GM18951 (cell line): ENCODE measurements around the gene CD3G.
"Not testable (repeated sequence)": the region's sequence is repeated elsewhere in the genome, so short reads cannot be mapped to it uniquely, and the experiment has no call there.

ENCODE experiments used
- POLR2A ChIP-seq: IDR thresholded peaks from 4 replicates; pipeline ENCODE4 v1.6.1; 2011; ENCODE audit warnings: mild to moderate bottlenecking; ENCODE audit not compliant: insufficient read length, insufficient read depth; ENCODE audit errors: extremely low read depth
- in situ Hi-C: fragments of 300-500 bp; cut with MboI; formaldehyde crosslinking; loops from one replicate; pipeline ENCODE4 v1.12.0; 2022; ENCODE audit warnings: low sequenced_read_pairs, mixed read lengths, inconsistent platforms; ENCODE audit not compliant: unreplicated experiment

The CD3G gene

GRCh38 chr11:118374729-118375128, 30.6 kb downstream of the CD3G start:
- TF ChIP-seq POLR2A: no peak
- in situ Hi-C loops: no loop called here

- no peak for TF ChIP-seq POLR2A
- in situ Hi-C loops: no loop called here
Observed at GRCh38 chr11:118375978-118376377, 31.8 kb downstream of the CD3G start.

- in situ Hi-C loops: no loop called here
- TF ChIP-seq POLR2A: no peak
Observed at GRCh38 chr11:118379497-118379896, 35.4 kb downstream of the CD3G start.

GRCh38 chr11:118380571-118380970, 36.4 kb downstream of the CD3G start:
- TF ChIP-seq POLR2A: no peak
- in situ Hi-C loops: no loop called here

GRCh38 chr11:118382954-118383353, 38.8 kb downstream of the CD3G start:
- in situ Hi-C loops: no loop called here
- no peak for TF ChIP-seq POLR2A

GRCh38 chr11:118383657-118384056, 39.5 kb downstream of the CD3G start:
- in situ Hi-C loops: no loop called here
- TF ChIP-seq POLR2A: no peak

GRCh38 chr11:118396097-118396501, 52.0 kb downstream of the CD3G start:
- in situ Hi-C loops: loop anchor here (10.0 kb wide), 1 partner anchor 89 kb away; no protein-coding TSS in a partner anchor
- TF ChIP-seq POLR2A: no peak

GRCh38 chr11:118397448-118397847, 53.3 kb downstream of the CD3G start:
- in situ Hi-C loops: loop anchor here (10.0 kb wide), 1 partner anchor 87 kb away; no protein-coding TSS in a partner anchor
- no peak for TF ChIP-seq POLR2A

GRCh38 chr11:118398791-118399559, 54.8 kb downstream of the CD3G start:
- TF ChIP-seq POLR2A: no peak
- in situ Hi-C loops: loop anchor here (10.0 kb wide), 1 partner anchor 86 kb away; no protein-coding TSS in a partner anchor

GRCh38 chr11:118401151-118401879, 57.2 kb downstream of the CD3G start, which contains the start of gene ATP5MG:
Gene ATP5MG (plus strand): TSS chr11:118401606. CDS start chr11:118401666, 60 bp downstream.
- peak; percentile 73 for TF ChIP-seq POLR2A
- in situ Hi-C loops: no loop called here

GRCh38 chr11:118401880-118402590, 57.9 kb downstream of the CD3G start:
- in situ Hi-C loops: no loop called here
- TF ChIP-seq POLR2A: no peak

- in situ Hi-C loops: not testable (repeated sequence)
Observed at GRCh38 chr11:118402594-118402993, 58.5 kb downstream of the CD3G start.
